Left lung (tissue), 10 donors: Measurements from ENCODE around the gene FAAP20. TPM values are rescaled to one million over a fixed set of nuclear protein-coding genes. Genes with fewer than 3 reads are reported as not detected.

Experiments
- ATAC-seq: fragments of 200-7000 bp; cut with Tn5 transposase; one replicate; pipeline ENCODE4 v1.9.1; 2020; ENCODE audit warnings: moderate library complexity
- DNase-seq, 4 donors: peaks; one replicate each; pipeline ENCODE4 v3.0.0-alpha.2; 2013 to 2020
- H3K27ac ChIP-seq, 2 donors: fragments of 200-600 bp; sonication (generic) in 1 of 2; one replicate each; pipeline versions ENCODE4 v1.5.0 to v1.8.0; 2020 to 2021
- H3K27me3 ChIP-seq, 2 donors: fragments of 200-600 bp; sonication (generic) in 1 of 2; one replicate each; pipeline versions ENCODE4 v1.5.0 to v1.8.0; 2020 to 2021
- H3K36me3 ChIP-seq, 2 donors: fragments of 200-600 bp; sonication (generic) in 1 of 2; one replicate each; pipeline versions ENCODE4 v1.5.0 to v1.8.0; 2020 to 2021
- H3K4me1 ChIP-seq, 2 donors: fragments of 200-600 bp; one replicate each; pipeline ENCODE4 v1.8.0; 2021
- H3K4me3 ChIP-seq, 2 donors: fragments of 200-600 bp; sonication (generic) in 1 of 2; one replicate each; pipeline versions ENCODE4 v1.5.0 to v1.8.0; 2020 to 2021; ENCODE audit warnings: mild to moderate bottlenecking in 1 of 2
- H3K9me3 ChIP-seq, 2 donors: fragments of 200-600 bp; sonication (generic) in 1 of 2; one replicate each; pipeline versions ENCODE4 v1.5.0 to v1.8.0; 2020 to 2021
- CTCF ChIP-seq, 2 donors: fragments of 200-600 bp; sonication (generic) in 1 of 2; IDR thresholded peaks; one replicate each; pipeline versions ENCODE4 v1.5.0 to v1.8.0; 2021; ENCODE audit warnings: antibody characterized with exemption in 2 of 2
- intact Hi-C, 2 donors: fragments of 100-400 bp; cut with DNase I; formaldehyde crosslinking; loops; one replicate each; pipeline versions ENCODE4 v1.11.2 to v1.14.2; 2022
- polyA plus RNA-seq, 6 donors: library from polyadenylated mRNA; unstranded; fragments of 120-200 nt; gene quantifications; one replicate each; pipeline ENCODE4 v1.2.1, GENCODE V29; 2013; ENCODE audit not compliant: insufficient read length in 6 of 6
- total RNA-seq, 2 donors: library from RNA; stranded (reverse); fragmentation: NEBNext Ultra II Directional; extraction: Animal tissue kit (Norgen Biotek cat#: 25700); gene quantifications; one replicate each; pipeline ENCODE4 v1.2.1, GENCODE V29; 2021
- donor health status: DM: no; HTN: yes; CAD: no.
- donor health status: DM: no; HTN: no; CAD: no.

The FAAP20 gene
- total and polyA plus RNA-seq, 8 donors = 29.5 to 69.7 (median 45.8) TPM

- Histone ChIP-seq H3K27ac (no peak overlapping the region), H3K27me3 (no peaks in the 10 kb centered on the region), H3K4me3 (no peak overlapping the region), H3K9me3 (no peaks in the 10 kb centered on the region), H3K36me3 (peaks cover 0 to 42% of the 10 kb centered on the region in 2 donors), H3K4me1 (peaks cover 2 to 12% of the 10 kb centered on the region in 2 donors)
- ATAC-seq = no peak
- no peak for TF ChIP-seq CTCF (IDR thresholded peaks at IDR 0.05)
- no peak for DNase-seq
- intact Hi-C loops = no loop called here
Observed at GRCh38 chr1:2177946-2178538, 16.5 kb downstream of the FAAP20 start.

- H3K36me3 ChIP-seq = peaks cover 0 to 43% of the 10 kb centered on the region in 2 donors
- H3K27ac ChIP-seq = no peak overlapping the region
- ATAC-seq (no peak), DNase-seq (no peak)
- H3K27me3 ChIP-seq = no peaks in the 10 kb centered on the region
- TF ChIP-seq CTCF (IDR thresholded peaks at IDR 0.05) = no peak
- H3K4me3 ChIP-seq = no peak overlapping the region
- H3K9me3 ChIP-seq = no peaks in the 10 kb centered on the region
- H3K4me1 ChIP-seq = peaks cover 2 to 12% of the 10 kb centered on the region in 2 donors
- intact Hi-C loops = no loop called here
Observed at GRCh38 chr1:2177541-2177940, 17.0 kb downstream of the FAAP20 start.

DNA sequence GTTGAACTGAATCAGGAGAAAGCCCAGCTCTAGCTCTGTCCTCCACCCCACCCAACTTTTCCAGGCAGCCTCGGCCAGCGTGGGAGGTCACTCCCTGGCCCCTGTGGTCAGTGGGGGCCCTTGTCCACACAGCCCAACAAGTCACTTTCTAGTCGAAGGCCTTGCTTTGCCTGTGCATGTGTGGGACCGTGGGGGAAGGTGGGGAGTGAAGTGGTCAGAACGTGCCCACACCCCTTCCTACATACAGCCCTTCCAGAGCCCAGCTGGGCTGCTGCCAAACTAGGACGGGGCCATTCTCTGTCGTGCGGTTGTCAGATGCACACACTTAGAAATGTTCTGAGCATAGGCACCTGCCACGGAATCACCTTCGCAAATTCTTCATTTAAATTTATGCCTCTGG lies 18.0 kb downstream of the FAAP20 start:
- H3K9me3 ChIP-seq = no peaks in the 10 kb centered on the region
- TF ChIP-seq CTCF (IDR thresholded peaks at IDR 0.05) = no peak
- H3K27ac ChIP-seq = no peak overlapping the region
- H3K27me3 ChIP-seq = no peaks in the 10 kb centered on the region
- H3K36me3 ChIP-seq = peaks cover 0 to 52% of the 10 kb centered on the region in 2 donors
- intact Hi-C loops = no loop called here
- DNase-seq (no peak), ATAC-seq (no peak)
- peaks cover 2 to 12% of the 10 kb centered on the region in 2 donors for H3K4me1 ChIP-seq
- no peak overlapping the region for H3K4me3 ChIP-seq

GRCh38 chr1:2175681-2176454 lies 18.7 kb downstream of the FAAP20 start:
- H3K36me3 ChIP-seq = peaks cover 0 to 55% of the 10 kb centered on the region in 2 donors

More at GRCh38 chr1:2175681-2176454, 18.7 kb downstream of the FAAP20 start:
- no peak overlapping the region for H3K27ac ChIP-seq
- H3K4me1 ChIP-seq = peaks cover 2 to 12% of the 10 kb centered on the region in 2 donors
- intact Hi-C loops = no loop called here
- ATAC-seq (no peak), DNase-seq (no peak)
- H3K9me3 ChIP-seq = no peaks in the 10 kb centered on the region
- H3K4me3 ChIP-seq = no peak overlapping the region
- no peaks in the 10 kb centered on the region for H3K27me3 ChIP-seq
- TF ChIP-seq CTCF (IDR thresholded peaks at IDR 0.05) = no peak
